ENCODE data around the gene LENG8. TPM values are rescaled to one million over a fixed set of nuclear protein-coding genes. Genes with fewer than 3 reads are reported as not detected.

The LENG8 gene
- total RNA-seq, 2 donors from 2014 or later = 182 to 290 TPM

DNA sequence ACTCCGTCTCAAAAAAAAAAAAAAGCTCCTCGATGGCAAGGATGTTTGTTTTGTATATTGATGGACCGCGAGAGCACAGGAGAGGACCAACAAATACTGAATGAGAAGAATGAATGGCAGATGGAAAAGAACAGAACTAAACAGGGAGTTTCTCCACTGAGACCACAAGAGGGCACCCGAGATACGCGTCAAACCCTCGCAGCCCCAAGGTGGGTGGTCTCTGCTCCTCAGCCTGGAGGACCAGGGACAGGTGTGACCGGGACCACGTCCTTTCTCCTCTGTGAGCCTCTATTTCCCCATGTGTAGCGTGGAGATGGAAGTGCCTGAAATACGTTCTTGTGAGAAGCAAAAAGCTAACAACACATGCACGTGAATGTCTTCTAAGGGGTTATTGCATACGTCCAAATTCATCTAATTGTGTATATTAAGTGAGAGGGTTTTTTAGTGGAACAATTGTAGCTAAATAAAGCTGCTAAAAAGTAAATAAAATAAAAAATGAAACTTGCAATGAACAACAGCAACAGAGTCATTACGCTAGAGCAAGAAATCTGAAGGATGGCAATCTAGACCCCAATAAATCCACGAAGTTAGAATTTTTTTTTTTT, 32.4 kb downstream of the LENG8 start:
- WGBS, 2 donors = 8 to 10% methylated on average over 16 of the region's 16 CpGs
- no peak for ATAC-seq
- H3K36me3 ChIP-seq (replicated peaks in 1 of 2; ENCODE audit: insufficient read depth in 1 of 2, low read depth in 2 of 2) = no peaks in the 10 kb centered on the region
- intact Hi-C loops (cut with DNase I) = loop anchor here (10.0 kb wide), 1 partner anchor 193 kb away; no protein-coding TSS in a partner anchor
- no peaks in the 10 kb centered on the region for H3K9me3 ChIP-seq
- DNase-seq = peak in 2 of 4 donors; percentile 26 to 32
- no peak for TF ChIP-seq POLR2A (IDR thresholded peaks at IDR 0.05)
- TF ChIP-seq, protein P1, sequence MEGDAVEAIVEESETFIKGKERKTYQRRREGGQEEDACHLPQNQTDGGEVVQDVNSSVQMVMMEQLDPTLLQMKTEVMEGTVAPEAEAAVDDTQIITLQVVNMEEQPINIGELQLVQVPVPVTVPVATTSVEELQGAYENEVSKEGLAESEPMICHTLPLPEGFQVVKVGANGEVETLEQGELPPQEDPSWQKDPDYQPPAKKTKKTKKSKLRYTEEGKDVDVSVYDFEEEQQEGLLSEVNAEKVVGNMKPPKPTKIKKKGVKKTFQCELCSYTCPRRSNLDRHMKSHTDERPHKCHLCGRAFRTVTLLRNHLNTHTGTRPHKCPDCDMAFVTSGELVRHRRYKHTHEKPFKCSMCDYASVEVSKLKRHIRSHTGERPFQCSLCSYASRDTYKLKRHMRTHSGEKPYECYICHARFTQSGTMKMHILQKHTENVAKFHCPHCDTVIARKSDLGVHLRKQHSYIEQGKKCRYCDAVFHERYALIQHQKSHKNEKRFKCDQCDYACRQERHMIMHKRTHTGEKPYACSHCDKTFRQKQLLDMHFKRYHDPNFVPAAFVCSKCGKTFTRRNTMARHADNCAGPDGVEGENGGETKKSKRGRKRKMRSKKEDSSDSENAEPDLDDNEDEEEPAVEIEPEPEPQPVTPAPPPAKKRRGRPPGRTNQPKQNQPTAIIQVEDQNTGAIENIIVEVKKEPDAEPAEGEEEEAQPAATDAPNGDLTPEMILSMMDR (IDR thresholded peaks at IDR 0.05) = peak; percentile 28 to 56 (median 48)
- H3K27me3 ChIP-seq = peaks cover 0 to 5% of the 10 kb centered on the region in 2 donors
- H3K27ac ChIP-seq = no peak overlapping the region
- H3K4me1 ChIP-seq = no peaks in the 10 kb centered on the region
- no peak overlapping the region for H3K4me3 ChIP-seq

DNA sequence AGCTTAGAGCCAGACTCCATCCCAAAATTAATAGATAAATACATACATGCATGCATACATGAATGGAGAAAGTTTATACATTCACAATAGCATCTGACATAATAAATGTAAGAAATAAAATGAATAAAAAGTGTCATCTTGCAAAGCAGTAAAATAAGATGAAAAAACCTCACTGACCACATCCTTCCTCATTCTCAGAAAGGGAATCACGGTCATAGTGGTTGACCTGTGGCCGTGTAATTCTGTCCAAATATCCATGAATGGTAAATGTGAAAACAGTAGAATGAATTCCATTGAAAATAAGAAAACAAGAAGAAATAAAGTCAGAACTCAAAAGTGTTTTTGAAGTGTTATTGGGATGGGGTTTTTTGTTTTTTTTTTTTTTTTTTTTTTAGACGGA, 33.9 kb downstream of the LENG8 start:
- ATAC-seq (no peak), DNase-seq (no peak)
- Histone ChIP-seq H3K27ac (no peak overlapping the region), H3K4me3 (no peak overlapping the region), H3K36me3 (replicated peaks in 1 of 2; ENCODE audit: insufficient read depth in 1 of 2, low read depth in 2 of 2) (no peaks in the 10 kb centered on the region), H3K9me3 (no peaks in the 10 kb centered on the region), H3K27me3 (peaks cover 0 to 5% of the 10 kb centered on the region in 2 donors), H3K4me1 (no peaks in the 10 kb centered on the region)
- intact Hi-C loops (cut with DNase I) = loop anchor here (10.0 kb wide), 1 partner anchor 192 kb away; no protein-coding TSS in a partner anchor
- whole genome bisulfite sequencing, 2 donors = 58 to 71% methylated on average over 3 of the region's 3 CpGs
- no peak for TF ChIP-seq POLR2A (IDR thresholded peaks at IDR 0.05)
- TF ChIP-seq, protein P1 (IDR thresholded peaks at IDR 0.05) = no peak

DNA sequence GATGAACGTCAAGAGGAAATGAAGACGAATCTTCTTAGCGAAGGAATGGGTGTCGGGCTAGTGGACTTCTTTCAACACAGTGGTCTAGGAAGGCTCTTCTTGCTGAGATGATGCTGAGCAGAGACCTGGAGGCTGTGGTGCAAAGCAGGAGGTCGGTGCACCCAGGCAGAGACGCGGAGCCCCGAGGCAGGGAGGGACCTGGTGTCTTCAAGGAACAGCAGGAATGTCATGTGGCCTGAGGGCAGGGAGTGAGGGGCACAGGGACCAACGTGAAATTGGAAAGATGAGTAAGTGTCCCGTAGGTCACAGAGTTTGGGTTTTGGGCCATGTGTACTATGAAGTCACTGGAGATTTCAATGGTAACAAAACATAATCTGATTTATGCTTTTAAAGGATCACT, 35.5 kb downstream of the LENG8 start:
- Histone ChIP-seq H3K4me3 (no peak overlapping the region), H3K27ac (no peak overlapping the region), H3K4me1 (no peaks in the 10 kb centered on the region), H3K9me3 (no peaks in the 10 kb centered on the region), H3K27me3 (peaks cover 0 to 5% of the 10 kb centered on the region in 2 donors), H3K36me3 (replicated peaks in 1 of 2; ENCODE audit: insufficient read depth in 1 of 2, low read depth in 2 of 2) (no peaks in the 10 kb centered on the region)
- no peak for ATAC-seq
- no peak for DNase-seq
- no peak for TF ChIP-seq POLR2A (IDR thresholded peaks at IDR 0.05)
- TF ChIP-seq, protein P1 (IDR thresholded peaks at IDR 0.05) = no peak
- intact Hi-C loops (cut with DNase I) = loop anchor here (10.0 kb wide), 1 partner anchor 190 kb away; no protein-coding TSS in a partner anchor
- 66% methylated on average over 10 of the region's 10 CpGs for WGBS, 2 donors

DNA sequence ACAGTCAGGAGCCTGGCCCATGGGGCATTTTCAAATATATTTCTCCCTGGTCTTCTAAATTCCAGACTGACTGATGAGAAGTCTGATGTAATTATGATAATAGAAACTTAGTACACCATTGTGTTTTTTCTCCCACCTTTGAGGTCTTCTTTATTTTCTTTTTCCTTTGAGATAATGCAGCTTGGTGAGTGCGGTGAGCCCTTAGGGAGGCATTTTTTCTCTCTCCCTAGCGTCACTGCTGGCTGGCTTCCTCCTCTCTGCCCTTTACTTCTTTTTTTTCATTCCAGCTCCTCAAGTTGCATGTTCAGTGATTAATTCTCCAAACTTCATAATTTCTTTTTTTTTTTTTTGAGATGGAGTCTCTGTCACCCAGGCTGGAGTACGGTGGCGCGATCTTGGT, 36.9 kb downstream of the LENG8 start:
- Histone ChIP-seq H3K9me3 (no peaks in the 10 kb centered on the region), H3K4me1 (no peaks in the 10 kb centered on the region), H3K27ac (no peak overlapping the region), H3K4me3 (no peak overlapping the region), H3K27me3 (peaks cover 0 to 5% of the 10 kb centered on the region in 2 donors), H3K36me3 (replicated peaks in 1 of 2; ENCODE audit: insufficient read depth in 1 of 2, low read depth in 2 of 2) (no peaks in the 10 kb centered on the region)
- DNase-seq (no peak), ATAC-seq (no peak)
- intact Hi-C loops (cut with DNase I) = loop anchor here (10.0 kb wide), 1 partner anchor 189 kb away; no protein-coding TSS in a partner anchor
- 64 to 67% methylated on average over 5 of the region's 5 CpGs for WGBS, 2 donors
- TF ChIP-seq POLR2A (IDR thresholded peaks at IDR 0.05) = no peak
- TF ChIP-seq, protein P1 (IDR thresholded peaks at IDR 0.05) = no peak

DNA sequence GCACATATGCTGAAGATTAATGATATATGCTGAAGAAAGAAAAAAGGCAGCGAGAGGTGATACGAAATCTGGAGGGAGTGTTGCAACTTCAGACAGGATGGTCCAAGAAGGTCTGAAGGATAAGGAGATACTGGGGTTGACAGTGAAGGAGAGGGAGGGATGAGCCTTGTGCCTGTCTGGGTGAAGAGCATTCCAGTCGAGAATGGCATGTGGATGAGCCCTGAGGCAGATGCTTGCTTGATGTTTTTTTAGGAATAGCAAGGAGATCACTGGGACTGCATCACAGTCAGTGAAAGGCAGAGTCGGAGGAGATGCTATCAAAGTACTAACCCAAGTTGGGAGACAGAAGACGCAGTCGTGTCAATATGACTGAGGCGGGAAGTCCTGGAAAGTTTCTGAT, 40.3 kb downstream of the LENG8 start:
- intact Hi-C loops (cut with DNase I) = loop anchor here (10.0 kb wide), 1 partner anchor 185 kb away; no protein-coding TSS in a partner anchor
- H3K4me3 ChIP-seq = no peak overlapping the region
- no peak overlapping the region for H3K27ac ChIP-seq
- no peaks in the 10 kb centered on the region for H3K36me3 ChIP-seq (replicated peaks in 1 of 2; ENCODE audit: insufficient read depth in 1 of 2, low read depth in 2 of 2)
- 52 to 66% methylated on average over 7 of the region's 7 CpGs for WGBS, 2 donors
- H3K27me3 ChIP-seq = peaks cover 0 to 5% of the 10 kb centered on the region in 2 donors
- no peaks in the 10 kb centered on the region for H3K4me1 ChIP-seq
- TF ChIP-seq, protein P1 (IDR thresholded peaks at IDR 0.05) = no peak
- no peak for TF ChIP-seq POLR2A (IDR thresholded peaks at IDR 0.05)
- no peak for ATAC-seq
- no peak for DNase-seq
- H3K9me3 ChIP-seq = no peaks in the 10 kb centered on the region
